Esophagus (tissue), 2 donors: ENCODE measurements around the gene MTRR. TPM values are rescaled to one million over a fixed set of nuclear protein-coding genes. Genes with fewer than 3 reads are reported as not detected.

ENCODE experiments used
- H3K27ac ChIP-seq, 2 donors: one replicate each; pipeline ENCODE4 v1.5.1; 2013; ENCODE audit warnings: low read depth in 2 of 2, mild to moderate bottlenecking in 2 of 2, inconsistent platforms in 1 of 2, low read length in 1 of 2, moderate library complexity in 1 of 2
- H3K27me3 ChIP-seq, 2 donors: one replicate each; pipeline ENCODE4 v1.6.1; 2013; ENCODE audit warnings: low read length in 2 of 2, control low read depth in 1 of 2, mild to moderate bottlenecking in 1 of 2; ENCODE audit not compliant: insufficient read depth in 2 of 2, control insufficient read depth in 1 of 2
- H3K36me3 ChIP-seq, 2 donors: one replicate each; pipeline ENCODE4 v1.6.1; 2013; ENCODE audit warnings: low read length in 1 of 2; ENCODE audit not compliant: control insufficient read depth in 2 of 2, insufficient read depth in 2 of 2
- H3K4me1 ChIP-seq, 2 donors: one replicate each; pipeline ENCODE4 v1.6.1; 2013; ENCODE audit warnings: low read length in 1 of 2; ENCODE audit not compliant: control insufficient read depth in 2 of 2, insufficient read depth in 2 of 2
- H3K4me3 ChIP-seq, 2 donors: one replicate each; pipeline ENCODE4 v1.5.1; 2013; ENCODE audit warnings: low read length in 2 of 2, mild to moderate bottlenecking in 2 of 2, low read depth in 1 of 2, moderate library complexity in 1 of 2
- H3K9me3 ChIP-seq, 2 donors: one replicate each; pipeline ENCODE4 v1.6.1; 2013; ENCODE audit warnings: mild to moderate bottlenecking in 2 of 2, low read depth in 1 of 2, low read length in 1 of 2, moderate library complexity in 1 of 2; ENCODE audit not compliant: control insufficient read depth in 2 of 2, insufficient read depth in 1 of 2
- WGBS, 2 donors: extraction: QIAGEN DNeasy Blood & Tissue Kit; methylation state at CpG; one replicate each; pipeline ENCODE4 v1.1.7; 2013; 5-methylcytosine and 5-hydroxymethylcytosine counted together
- polyA plus RNA-seq, 2 donors: library from polyadenylated mRNA; stranded (reverse); fragments of 200-250 nt; gene quantifications; one replicate each; pipeline ENCODE4 v1.2.3, GENCODE V29; 2013
- donor health status: healthy with polysubstance abuse.
- donor health status: Bipolar disorder and iron deficiency.

Gene MTRR
- polyA plus RNA-seq, 2 donors, result 4.8 to 11.8 TPM

- Histone ChIP-seq H3K27ac (no peak overlapping the region), H3K9me3 (no peaks in the 10 kb centered on the region), H3K27me3 (no peaks in the 10 kb centered on the region), H3K4me3 (no peak overlapping the region), H3K36me3 (peaks cover 0 to 4% of the 10 kb centered on the region in 2 donors), H3K4me1 (peaks cover 0 to 2% of the 10 kb centered on the region in 2 donors)
- 72 to 73% methylated on average over 4 of the region's 4 CpGs for WGBS, 2 donors
Measured at GRCh38 chr5:7872517-7873130, 3.7 kb downstream of the MTRR start.

GRCh38 chr5:7873216-7873615, 4.3 kb downstream of the MTRR start:
- H3K36me3 ChIP-seq, result peaks cover 0 to 7% of the 10 kb centered on the region in 2 donors
- no peaks in the 10 kb centered on the region for H3K27me3 ChIP-seq
- H3K4me3 ChIP-seq, result no peak overlapping the region
- no peak overlapping the region for H3K27ac ChIP-seq
- 78 to 84% methylated on average over 9 of the region's 9 CpGs for WGBS, 2 donors
- no peaks in the 10 kb centered on the region for H3K9me3 ChIP-seq
- no peaks in the 10 kb centered on the region for H3K4me1 ChIP-seq

GRCh38 chr5:7874639-7875038, 5.7 kb downstream of the MTRR start:
- Histone ChIP-seq H3K4me3 (no peak overlapping the region), H3K9me3 (no peaks in the 10 kb centered on the region), H3K4me1 (no peaks in the 10 kb centered on the region), H3K27ac (no peak overlapping the region), H3K27me3 (no peaks in the 10 kb centered on the region), H3K36me3 (peaks cover 6 to 7% of the 10 kb centered on the region in 2 donors)
- 98 to 99% methylated on average over 2 of the region's 2 CpGs for WGBS, 2 donors

- no peaks in the 10 kb centered on the region for H3K9me3 ChIP-seq
- WGBS, 2 donors, result 94 to 98% methylated on average over 4 of the region's 4 CpGs
- no peak overlapping the region for H3K27ac ChIP-seq
- no peaks in the 10 kb centered on the region for H3K27me3 ChIP-seq
- H3K36me3 ChIP-seq, result peaks cover 7 to 10% of the 10 kb centered on the region in 2 donors
- H3K4me3 ChIP-seq, result no peak overlapping the region
- H3K4me1 ChIP-seq, result no peaks in the 10 kb centered on the region
Measured at GRCh38 chr5:7875151-7875550, 6.2 kb downstream of the MTRR start.

- Histone ChIP-seq H3K27ac (no peak overlapping the region), H3K4me3 (no peak overlapping the region), H3K27me3 (no peaks in the 10 kb centered on the region), H3K9me3 (no peaks in the 10 kb centered on the region), H3K4me1 (no peaks in the 10 kb centered on the region), H3K36me3 (peaks cover 18 to 19% of the 10 kb centered on the region in 2 donors)
- WGBS, 2 donors, result 74 to 76% methylated on average over 3 of the region's 3 CpGs
Measured at GRCh38 chr5:7876867-7877266, 7.9 kb downstream of the MTRR start.

GRCh38 chr5:7877851-7878250, 8.9 kb downstream of the MTRR start:
- Histone ChIP-seq H3K27ac (no peak overlapping the region), H3K4me3 (no peak overlapping the region), H3K9me3 (no peaks in the 10 kb centered on the region), H3K4me1 (no peaks in the 10 kb centered on the region), H3K36me3 (peaks cover 19 to 22% of the 10 kb centered on the region in 2 donors), H3K27me3 (no peaks in the 10 kb centered on the region)
- WGBS, 2 donors, result 72 to 80% methylated on average over 9 of the region's 9 CpGs

- no peak overlapping the region for H3K27ac ChIP-seq
- peaks cover 19 to 27% of the 10 kb centered on the region in 2 donors for H3K36me3 ChIP-seq
- H3K4me1 ChIP-seq, result no peaks in the 10 kb centered on the region
- H3K9me3 ChIP-seq, result no peaks in the 10 kb centered on the region
- no peaks in the 10 kb centered on the region for H3K27me3 ChIP-seq
- H3K4me3 ChIP-seq, result no peak overlapping the region
Measured at GRCh38 chr5:7878381-7878873, 9.5 kb downstream of the MTRR start.

- Histone ChIP-seq H3K4me1 (no peaks in the 10 kb centered on the region), H3K4me3 (no peak overlapping the region), H3K27me3 (no peaks in the 10 kb centered on the region), H3K27ac (no peak overlapping the region), H3K9me3 (no peaks in the 10 kb centered on the region), H3K36me3 (peaks cover 25 to 29% of the 10 kb centered on the region in 2 donors)
- 91 to 96% methylated on average over 4 of the region's 4 CpGs for WGBS, 2 donors
Measured at GRCh38 chr5:7881091-7881490, 12.1 kb downstream of the MTRR start.

- H3K4me3 ChIP-seq, result no peak overlapping the region
- peaks cover 26 to 28% of the 10 kb centered on the region in 2 donors for H3K36me3 ChIP-seq
- H3K27me3 ChIP-seq, result no peaks in the 10 kb centered on the region
- no peaks in the 10 kb centered on the region for H3K4me1 ChIP-seq
- H3K27ac ChIP-seq, result no peak overlapping the region
- H3K9me3 ChIP-seq, result no peaks in the 10 kb centered on the region
- 89 to 94% methylated on average over 2 of the region's 2 CpGs for WGBS, 2 donors
Measured at GRCh38 chr5:7881816-7882215, 12.9 kb downstream of the MTRR start.

- no peaks in the 10 kb centered on the region for H3K27me3 ChIP-seq
- peaks cover 25 to 28% of the 10 kb centered on the region in 2 donors for H3K36me3 ChIP-seq
- no peaks in the 10 kb centered on the region for H3K9me3 ChIP-seq
- no peaks in the 10 kb centered on the region for H3K4me1 ChIP-seq
- WGBS, 2 donors, result 84 to 88% methylated on average over 4 of the region's 4 CpGs
- no peak overlapping the region for H3K4me3 ChIP-seq
- no peak overlapping the region for H3K27ac ChIP-seq
Measured at GRCh38 chr5:7882926-7883325, 14.0 kb downstream of the MTRR start.
